Esophagus squamous epithelium (tissue), 4 donors: ENCODE measurements around the gene FLNB.

Experiments used
- CTCF ChIP-seq, 6 experiments: fragments of 450-650 bp in 4 of 6; fragments of 200-600 bp in 2 of 6; sonication (generic) in 2 of 6; IDR thresholded peaks; one replicate each; pipeline ENCODE4 v1.5.1; 2016 to 2019; ENCODE audit warnings: antibody characterized with exemption in 6 of 6, mild to moderate bottlenecking in 4 of 6, moderate library complexity in 4 of 6
- POLR2A ChIP-seq, 4 donors: fragments of 450-650 bp; IDR thresholded peaks; one replicate each; pipeline ENCODE4 v1.6.1; 2017; ENCODE audit warnings: antibody characterized with exemption in 4 of 4, mild to moderate bottlenecking in 4 of 4, moderate library complexity in 3 of 4

- no peak for TF ChIP-seq CTCF (IDR thresholded peaks at IDR 0.05)
- no peak for TF ChIP-seq POLR2A (IDR thresholded peaks at IDR 0.05)
Observed at GRCh38 chr3:58028902-58029301, 20.7 kb downstream of the FLNB start.
